ENCODE results near the gene MPG.

DNA sequence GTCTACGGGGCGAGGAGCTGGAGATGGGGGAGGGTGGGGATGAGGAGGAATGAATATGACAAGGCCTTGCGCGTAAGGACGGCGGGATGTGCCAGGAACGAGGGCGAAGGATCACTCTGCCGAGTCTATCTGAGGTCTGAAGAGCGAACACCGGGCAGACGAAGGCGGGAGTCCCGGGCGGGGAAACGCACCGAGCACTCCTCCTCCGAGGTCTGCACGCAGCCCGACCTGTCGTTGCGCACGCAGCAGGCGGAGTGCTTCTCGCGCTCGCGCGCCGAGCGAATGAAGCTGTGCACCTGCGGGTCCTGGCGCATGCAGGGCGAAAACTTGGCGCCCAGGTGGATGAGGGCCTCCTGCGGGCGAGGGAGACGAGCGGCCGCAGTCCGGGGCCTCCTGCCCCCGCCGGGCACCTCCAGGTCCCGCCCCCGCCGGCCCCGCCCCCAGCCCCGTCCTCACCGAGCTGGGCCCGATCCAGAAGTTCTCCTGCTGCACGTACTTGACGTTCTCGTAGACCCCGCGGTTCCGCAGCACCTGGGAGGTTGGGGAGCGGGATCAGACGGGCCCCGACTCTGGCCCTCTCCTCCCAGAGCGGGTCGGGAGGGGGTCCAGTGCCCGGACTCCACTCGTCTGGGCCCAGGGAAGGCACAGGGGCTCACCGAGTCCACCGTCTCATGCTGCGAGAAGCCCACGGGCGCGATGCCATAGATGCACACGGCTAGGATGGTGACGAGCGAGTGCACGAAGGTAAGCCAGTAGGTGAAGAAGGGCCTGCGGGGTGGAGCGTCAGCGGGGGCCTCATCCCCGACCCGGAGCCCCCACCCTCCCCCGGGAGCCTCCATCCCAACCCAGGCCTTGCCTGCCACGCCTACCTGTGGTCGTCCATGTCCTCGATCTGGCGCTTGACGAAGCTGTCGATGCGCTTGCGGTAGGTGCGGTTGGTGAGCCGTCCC lies 16.8 kb upstream of the MPG start:
- TF ChIP-seq CTCF (IDR thresholded peaks at IDR 0.05) (no peak), POLR2A (IDR thresholded peaks at IDR 0.05) (no peak)
